HG03064 (cell line): Measurements from ENCODE around the gene PLCD1.
"Not testable (repeated sequence)": the region's sequence is repeated elsewhere in the genome, so short reads cannot be mapped to it uniquely, and the experiment has no call there.

Experiments
- ATAC-seq: cut with Tn5 transposase; IDR thresholded peaks from one replicate; pipeline ENCODE4 v1.9.1; 2021; ENCODE audit warnings: low read depth; ENCODE audit not compliant: unreplicated experiment

PLCD1 gene

GRCh38 chr3:38029400-38030125 lies at the start of gene PLCD1:
PLCD1 (minus strand) TSS chr3:38029642; CDS start chr3:38029539, 103 bp downstream.
- no peak for ATAC-seq

- ATAC-seq = not testable (repeated sequence)
Measured at GRCh38 chr3:38077073-38077472, 47.6 kb upstream of the PLCD1 start.

- ATAC-seq = no peak
Measured at GRCh38 chr3:38070013-38070412, 40.6 kb upstream of the PLCD1 start.

- ATAC-seq = no peak
Measured at GRCh38 chr3:38067508-38068233, 38.2 kb upstream of the PLCD1 start.

- ATAC-seq = not testable (repeated sequence)
Measured at GRCh38 chr3:38064453-38064852, 35.0 kb upstream of the PLCD1 start.

- ATAC-seq = no peak
Measured at GRCh38 chr3:38062809-38063208, 33.4 kb upstream of the PLCD1 start.

GRCh38 chr3:38059591-38059990 lies 30.1 kb upstream of the PLCD1 start:
- ATAC-seq = no peak

- ATAC-seq = no peak
Measured at GRCh38 chr3:38059148-38059547, 29.7 kb upstream of the PLCD1 start.

- no peak for ATAC-seq
Measured at GRCh38 chr3:38054499-38055001, 25.1 kb upstream of the PLCD1 start.

- not testable (repeated sequence) for ATAC-seq
Measured at GRCh38 chr3:38053813-38054498, 24.5 kb upstream of the PLCD1 start.

GRCh38 chr3:38053286-38053685 lies 23.8 kb upstream of the PLCD1 start:
- ATAC-seq = not testable (repeated sequence)

GRCh38 chr3:38051131-38051530 lies 21.7 kb upstream of the PLCD1 start:
- no peak for ATAC-seq

- no peak for ATAC-seq
Measured at GRCh38 chr3:38049358-38050126, 20.1 kb upstream of the PLCD1 start.

- no peak for ATAC-seq
Measured at GRCh38 chr3:38047896-38048295, 18.5 kb upstream of the PLCD1 start.

GRCh38 chr3:38046821-38047220 lies 17.4 kb upstream of the PLCD1 start:
- ATAC-seq = no peak

GRCh38 chr3:38046027-38046426 lies 16.6 kb upstream of the PLCD1 start:
- no peak for ATAC-seq

- ATAC-seq = no peak
Measured at GRCh38 chr3:38043486-38043885, 14.0 kb upstream of the PLCD1 start.

- ATAC-seq = no peak
Measured at GRCh38 chr3:38040401-38040800, 11.0 kb upstream of the PLCD1 start.

- ATAC-seq = peak; percentile 61
Measured at GRCh38 chr3:38039899-38040261, 10.4 kb upstream of the PLCD1 start.

GRCh38 chr3:38039101-38039898 lies 9.9 kb upstream of the PLCD1 start, which contains the start of gene DLEC1:
DLEC1 (plus strand) TSS chr3:38039208; CDS start chr3:38039226, 18 bp downstream.
- ATAC-seq = peak; percentile 80
